Mucosa of stomach (tissue), 1 donor: ENCODE results near the gene MZT2B.
"Not testable (repeated sequence)": the region's sequence is repeated elsewhere in the genome, so short reads cannot be mapped to it uniquely, and the experiment has no call there.

Source experiments
- H3K27me3 ChIP-seq: one replicate; pipeline ENCODE4 v1.7.0; 2013; ENCODE audit warnings: mild to moderate bottlenecking, low read length; ENCODE audit not compliant: control insufficient read depth, insufficient read depth
- H3K36me3 ChIP-seq: one replicate; pipeline ENCODE4 v1.7.0; 2013; ENCODE audit warnings: low read length; ENCODE audit not compliant: control insufficient read depth, insufficient read depth
- H3K4me1 ChIP-seq: one replicate; pipeline ENCODE4 v1.7.0; 2013; ENCODE audit warnings: mild to moderate bottlenecking, low read length; ENCODE audit not compliant: control insufficient read depth, insufficient read depth
- H3K4me3 ChIP-seq: one replicate; pipeline ENCODE4 v1.7.0; 2013; ENCODE audit warnings: low read length
- H3K9ac ChIP-seq: one replicate; pipeline ENCODE4 v1.7.0; 2013; ENCODE audit warnings: mild to moderate bottlenecking, low read length, moderate library complexity
- H3K9me3 ChIP-seq: one replicate; pipeline ENCODE4 v1.7.0; 2013; ENCODE audit warnings: mild to moderate bottlenecking, low read length, moderate library complexity; ENCODE audit not compliant: control insufficient read depth
- donor health status: Pancreatic carcinoma.

The MZT2B gene, protein sequence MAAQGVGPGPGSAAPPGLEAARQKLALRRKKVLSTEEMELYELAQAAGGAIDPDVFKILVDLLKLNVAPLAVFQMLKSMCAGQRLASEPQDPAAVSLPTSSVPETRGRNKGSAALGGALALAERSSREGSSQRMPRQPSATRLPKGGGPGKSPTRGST

DNA sequence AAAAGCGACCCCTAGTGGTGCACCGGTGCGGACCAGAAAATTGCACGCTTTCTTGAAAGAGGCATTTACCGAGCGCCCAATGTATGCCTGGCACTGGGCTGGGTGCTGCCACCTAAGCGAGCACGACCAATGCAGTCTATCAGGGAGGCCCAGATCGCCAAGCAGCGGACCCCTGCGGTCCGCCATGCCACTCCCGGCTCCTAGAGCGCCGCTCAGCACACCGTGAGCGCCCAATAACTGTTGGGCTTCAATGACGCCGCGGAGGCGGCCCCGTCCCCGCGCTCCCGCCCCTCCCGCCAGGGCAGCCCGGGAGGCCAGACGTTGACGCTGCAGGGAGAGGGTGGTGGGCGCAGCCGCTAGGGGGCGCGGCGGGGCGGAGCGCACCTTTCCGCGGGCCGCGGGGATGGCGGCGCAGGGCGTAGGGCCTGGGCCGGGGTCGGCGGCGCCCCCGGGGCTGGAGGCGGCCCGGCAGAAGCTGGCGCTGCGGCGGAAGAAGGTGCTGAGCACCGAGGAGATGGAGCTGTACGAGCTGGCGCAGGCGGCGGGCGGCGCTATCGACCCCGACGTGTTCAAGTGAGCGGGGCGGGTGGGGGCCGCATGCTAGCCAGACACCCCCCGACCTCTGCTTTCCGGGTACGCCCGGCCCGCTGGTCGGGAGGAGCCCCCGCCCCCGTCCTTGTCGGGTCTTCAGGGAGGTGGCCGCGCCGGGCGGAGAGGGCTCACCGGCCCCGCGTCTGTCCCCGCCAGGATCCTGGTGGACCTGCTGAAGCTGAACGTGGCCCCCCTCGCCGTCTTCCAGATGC lies at the start of gene MZT2B:
Gene MZT2B (plus strand): TSS at position 383 of the 803 bp plus-strand sequence. CDS start 21 bp downstream, at position 404.
- H3K9me3 ChIP-seq, H3K27me3 ChIP-seq, H3K36me3 ChIP-seq: not testable (repeated sequence)
- H3K4me3 ChIP-seq = peak within 1 kb of the TSS; percentile 71
- H3K4me1 ChIP-seq = peaks cover 18% of the 10 kb centered on the region
- peak within 1 kb of the TSS; percentile 65 for H3K9ac ChIP-seq

DNA sequence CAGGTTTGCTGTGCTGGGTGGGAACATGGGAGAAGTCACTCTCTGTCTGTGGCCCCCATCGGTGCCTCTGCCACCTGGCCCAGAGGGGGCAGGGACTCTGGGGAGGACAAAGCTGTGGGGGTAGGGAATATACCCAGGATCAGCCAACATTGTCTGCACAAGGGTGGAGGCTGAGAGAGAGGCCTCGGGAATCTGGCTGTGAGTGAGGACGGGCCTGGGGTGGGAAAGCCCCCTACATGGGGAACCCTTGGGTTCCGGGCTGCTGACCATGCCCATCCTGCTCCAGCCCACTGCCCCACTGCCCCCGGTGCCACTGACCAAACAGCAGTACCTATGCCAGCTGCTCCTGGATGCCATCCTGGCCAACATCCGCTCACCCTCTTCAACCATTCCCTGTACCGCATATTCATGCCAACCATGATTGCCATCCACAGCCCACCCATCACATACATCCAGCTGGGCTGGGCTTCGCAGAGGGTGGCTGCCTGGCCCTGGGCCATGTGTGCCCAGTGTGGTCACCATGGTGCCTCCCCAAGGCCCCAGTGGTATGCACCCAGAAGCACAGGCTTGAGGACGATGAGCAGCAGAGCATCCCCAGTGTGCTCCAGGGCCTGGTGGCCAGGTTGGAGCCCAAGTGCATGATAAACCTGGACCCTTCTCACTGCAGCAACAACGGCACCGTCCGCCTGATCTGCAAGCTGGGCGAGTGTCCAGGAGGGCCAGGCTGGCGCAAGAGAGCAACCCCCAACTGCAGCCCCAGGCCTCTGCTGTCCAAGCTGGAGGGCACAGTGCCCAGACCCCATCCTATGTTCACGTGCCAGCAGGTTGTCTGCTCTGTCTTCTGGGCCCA lies 46.1 kb upstream of the MZT2B start:
- H3K4me3 ChIP-seq = no peak overlapping the region
- H3K36me3 ChIP-seq = no peaks in the 10 kb centered on the region
- H3K27me3 ChIP-seq = no peaks in the 10 kb centered on the region

GRCh38 chr2:130136546-130136945 lies 45.5 kb upstream of the MZT2B start:
- not testable (repeated sequence) for H3K36me3 ChIP-seq, H3K4me1 ChIP-seq, H3K27me3 ChIP-seq, H3K4me3 ChIP-seq, H3K9me3 ChIP-seq, H3K9ac ChIP-seq

More for the DNA sequence above, 46.1 kb upstream of the MZT2B start:
- Histone ChIP-seq H3K9ac (no peak overlapping the region), H3K4me1 (no peaks in the 10 kb centered on the region), H3K9me3 (no peaks in the 10 kb centered on the region)

- not testable (repeated sequence) for H3K9me3 ChIP-seq, H3K9ac ChIP-seq, H3K4me3 ChIP-seq, H3K27me3 ChIP-seq, H3K36me3 ChIP-seq, H3K4me1 ChIP-seq
These were observed 44.9 kb upstream of the MZT2B start for GRCh38 chr2:130137118-130137517.

GRCh38 chr2:130138326-130138725 lies 43.7 kb upstream of the MZT2B start:
- not testable (repeated sequence) for H3K9me3 ChIP-seq, H3K27me3 ChIP-seq, H3K4me3 ChIP-seq, H3K36me3 ChIP-seq, H3K4me1 ChIP-seq, H3K9ac ChIP-seq

GRCh38 chr2:130138841-130139251 lies 43.2 kb upstream of the MZT2B start:
- H3K9ac ChIP-seq, H3K4me3 ChIP-seq, H3K27me3 ChIP-seq, H3K9me3 ChIP-seq, H3K36me3 ChIP-seq, H3K4me1 ChIP-seq: not testable (repeated sequence)

DNA sequence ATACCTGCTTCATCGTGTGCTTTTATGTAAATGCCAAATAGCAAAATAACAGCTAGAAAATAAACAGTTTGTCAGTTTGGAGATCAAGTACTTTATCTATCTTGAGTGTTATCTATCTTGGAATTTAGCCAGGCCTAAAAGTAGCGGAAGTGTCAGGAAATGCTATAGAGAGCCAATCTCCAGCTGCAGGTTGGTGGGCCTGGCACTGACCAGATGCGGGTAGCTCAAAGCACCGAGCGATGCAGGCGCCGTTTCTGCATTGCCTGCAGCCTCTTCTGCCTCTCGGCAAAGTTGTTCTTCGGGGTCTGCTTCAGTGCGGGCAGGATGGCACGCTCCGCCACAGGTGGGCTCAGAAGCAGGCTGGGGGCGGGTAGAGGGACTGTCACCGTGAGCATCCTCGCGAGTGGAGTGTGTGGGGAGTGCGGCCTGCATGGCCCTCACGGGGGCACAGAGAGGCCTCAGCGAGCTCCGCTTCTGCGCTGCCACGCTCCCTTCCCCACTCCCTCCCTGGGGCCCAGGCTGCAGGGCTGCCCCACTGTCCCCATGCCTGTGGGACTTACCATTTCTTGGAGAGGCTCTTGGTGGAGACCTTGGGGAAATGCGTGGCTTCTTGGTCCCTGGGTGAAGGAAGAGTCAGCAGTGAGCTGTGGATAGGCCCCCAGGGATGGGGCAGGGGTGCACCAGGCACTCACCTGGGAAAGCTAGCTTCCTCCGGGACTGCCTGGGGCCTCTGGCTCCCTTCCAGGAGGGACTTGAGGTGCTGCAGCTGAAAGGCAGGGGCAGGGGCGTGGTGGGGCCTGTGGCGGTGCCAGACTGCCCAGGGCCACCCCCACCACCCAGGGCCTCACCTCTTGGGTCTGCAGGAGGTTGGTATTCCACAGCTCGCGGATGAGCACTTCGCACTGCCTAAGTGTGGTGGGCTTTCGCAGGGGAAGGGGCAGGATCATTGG lies 42.5 kb upstream of the MZT2B start:
- not testable (repeated sequence) for H3K9me3 ChIP-seq, H3K9ac ChIP-seq, H3K27me3 ChIP-seq, H3K4me3 ChIP-seq, H3K36me3 ChIP-seq, H3K4me1 ChIP-seq

- H3K4me3 ChIP-seq, H3K9me3 ChIP-seq, H3K27me3 ChIP-seq, H3K36me3 ChIP-seq, H3K9ac ChIP-seq, H3K4me1 ChIP-seq: not testable (repeated sequence)
These were observed 41.5 kb upstream of the MZT2B start for GRCh38 chr2:130140516-130140915.

DNA sequence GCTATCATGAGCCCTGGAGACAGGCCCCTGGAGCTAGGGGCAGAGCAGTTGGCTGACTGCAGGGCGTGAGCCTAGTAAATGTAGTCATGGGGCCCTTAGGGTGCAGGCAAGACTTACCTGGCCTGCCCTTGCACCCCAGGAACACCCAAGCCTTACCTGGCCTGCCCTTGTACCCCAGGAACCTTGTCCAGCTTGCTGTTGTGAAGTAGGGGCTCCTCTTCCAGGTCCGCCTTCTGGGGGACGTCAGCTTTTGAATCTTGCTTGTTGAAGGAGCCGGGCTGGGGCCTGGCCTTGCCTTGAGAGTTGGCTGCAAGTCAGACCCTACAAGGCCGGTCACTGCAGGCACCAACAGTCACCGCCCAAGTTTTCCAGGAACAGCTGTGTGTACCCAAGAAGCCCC lies 41.1 kb upstream of the MZT2B start:
- not testable (repeated sequence) for H3K27me3 ChIP-seq, H3K36me3 ChIP-seq, H3K9ac ChIP-seq, H3K9me3 ChIP-seq, H3K4me3 ChIP-seq, H3K4me1 ChIP-seq

- not testable (repeated sequence) for H3K27me3 ChIP-seq
These were observed 40.3 kb upstream of the MZT2B start for GRCh38 chr2:130141645-130142370.

More at GRCh38 chr2:130141645-130142370, 40.3 kb upstream of the MZT2B start:
- H3K36me3 ChIP-seq, H3K4me1 ChIP-seq, H3K4me3 ChIP-seq, H3K9ac ChIP-seq, H3K9me3 ChIP-seq: not testable (repeated sequence)
